Testis (tissue), 2 donors: ENCODE measurements around the gene ODR4.
"Not testable (repeated sequence)": the region's sequence is repeated elsewhere in the genome, so short reads cannot be mapped to it uniquely, and the experiment has no call there.

Experiments
- POLR2A ChIP-seq: fragments of 450-650 bp; IDR thresholded peaks from one replicate; pipeline ENCODE4 v1.6.1; 2017; ENCODE audit warnings: antibody characterized with exemption, mild to moderate bottlenecking, moderate library complexity
- TF ChIP-seq, protein P1 (sequence below), 3 experiments: fragments of 450-650 bp in 2 of 3; fragments of 200-600 bp in 1 of 3; sonication (generic) in 1 of 3; IDR thresholded peaks; one replicate each; pipeline ENCODE4 v1.5.1; 2016 to 2019; ENCODE audit warnings: antibody characterized with exemption in 3 of 3, mild to moderate bottlenecking in 2 of 3, moderate library complexity in 1 of 3

DNA sequence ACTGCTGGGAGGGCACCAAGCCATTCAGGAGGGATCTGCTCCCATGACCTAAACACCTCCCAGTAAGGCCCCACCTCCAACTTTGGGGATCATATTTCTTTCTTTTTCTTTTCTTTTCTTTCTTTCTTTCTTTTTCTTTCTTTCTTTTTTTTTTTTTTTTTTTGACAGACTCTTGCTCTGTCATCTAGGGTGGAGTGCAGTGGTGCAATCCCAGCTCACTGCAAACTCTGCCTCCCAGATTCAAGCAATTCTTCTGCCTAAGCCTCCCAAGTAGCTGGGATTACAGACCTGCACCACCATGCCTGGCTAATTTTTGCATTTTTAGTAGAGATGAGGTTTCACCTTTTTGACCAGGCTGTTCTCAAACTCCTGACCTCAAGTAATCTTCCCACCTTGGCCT, 89.9 kb downstream of the ODR4 start:
- TF ChIP-seq, protein P1, sequence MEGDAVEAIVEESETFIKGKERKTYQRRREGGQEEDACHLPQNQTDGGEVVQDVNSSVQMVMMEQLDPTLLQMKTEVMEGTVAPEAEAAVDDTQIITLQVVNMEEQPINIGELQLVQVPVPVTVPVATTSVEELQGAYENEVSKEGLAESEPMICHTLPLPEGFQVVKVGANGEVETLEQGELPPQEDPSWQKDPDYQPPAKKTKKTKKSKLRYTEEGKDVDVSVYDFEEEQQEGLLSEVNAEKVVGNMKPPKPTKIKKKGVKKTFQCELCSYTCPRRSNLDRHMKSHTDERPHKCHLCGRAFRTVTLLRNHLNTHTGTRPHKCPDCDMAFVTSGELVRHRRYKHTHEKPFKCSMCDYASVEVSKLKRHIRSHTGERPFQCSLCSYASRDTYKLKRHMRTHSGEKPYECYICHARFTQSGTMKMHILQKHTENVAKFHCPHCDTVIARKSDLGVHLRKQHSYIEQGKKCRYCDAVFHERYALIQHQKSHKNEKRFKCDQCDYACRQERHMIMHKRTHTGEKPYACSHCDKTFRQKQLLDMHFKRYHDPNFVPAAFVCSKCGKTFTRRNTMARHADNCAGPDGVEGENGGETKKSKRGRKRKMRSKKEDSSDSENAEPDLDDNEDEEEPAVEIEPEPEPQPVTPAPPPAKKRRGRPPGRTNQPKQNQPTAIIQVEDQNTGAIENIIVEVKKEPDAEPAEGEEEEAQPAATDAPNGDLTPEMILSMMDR (IDR thresholded peaks at IDR 0.05) = not testable (repeated sequence)
- not testable (repeated sequence) for TF ChIP-seq POLR2A
